ENCODE results near the gene PELI1.

PELI1 gene

GRCh38 chr2:64056021-64056420, 88.2 kb downstream of the PELI1 start:
- H3K4me3 ChIP-seq (ENCODE audit: low read length), result no peak overlapping the region
- DNase-seq (ENCODE audit: low read depth, low spot score), result no peak

GRCh38 chr2:64054161-64054915, 89.9 kb downstream of the PELI1 start:
- H3K4me3 ChIP-seq (ENCODE audit: low read length), result no peak overlapping the region
- peak; percentile 31 for DNase-seq (ENCODE audit: low read depth, low spot score)

GRCh38 chr2:64052463-64053241, 91.6 kb downstream of the PELI1 start:
- DNase-seq (ENCODE audit: low read depth, low spot score), result peak; percentile 54
- H3K4me3 ChIP-seq (ENCODE audit: low read length), result no peak overlapping the region

- peak; percentile 84 for DNase-seq (ENCODE audit: low read depth, low spot score)
- H3K4me3 ChIP-seq (ENCODE audit: low read length), result no peak overlapping the region
Observed at GRCh38 chr2:64049633-64050220, 94.5 kb downstream of the PELI1 start.

GRCh38 chr2:64045938-64046337, 98.3 kb downstream of the PELI1 start:
- no peak for DNase-seq (ENCODE audit: low read depth, low spot score)
- no peak overlapping the region for H3K4me3 ChIP-seq (ENCODE audit: low read length)

All from Jurkat, Clone E6-1 (cell line).